ENCODE measurements around the gene ADCY1.
"Not testable (repeated sequence)": the region's sequence is repeated elsewhere in the genome, so short reads cannot be mapped to it uniquely, and the experiment has no call there.

The ADCY1 gene

GRCh38 chr7:45718464-45719330 lies 144.5 kb downstream of the ADCY1 start:
- Histone ChIP-seq H3K4me1 (ENCODE audit: insufficient read depth, insufficient read length) (no peaks in the 10 kb centered on the region), H3K4me3 (ENCODE audit: insufficient read length, low read depth) (no peak overlapping the region), H3K9ac (ENCODE audit: insufficient read length, low read depth) (no peak overlapping the region), H3K9me3 (ENCODE audit: insufficient read depth, low read length) (no peaks in the 10 kb centered on the region), H3K36me3 (ENCODE audit: insufficient read depth, insufficient read length, low read length) (peaks cover 6% of the 10 kb centered on the region), H3K27me3 (ENCODE audit: insufficient read depth, insufficient read length) (no peaks in the 10 kb centered on the region)
- TF ChIP-seq ZNF274 (IDR thresholded peaks at IDR 0.05; ENCODE audit: low read depth, low read length): no peak
- no peak for TF ChIP-seq SUZ12 (IDR thresholded peaks at IDR 0.05; ENCODE audit: extremely low read depth, insufficient read depth, insufficient read length)
- TF ChIP-seq YY1 (IDR thresholded peaks at IDR 0.05; ENCODE audit: insufficient read depth, insufficient read length): no peak
- no peak for DNase-seq (ENCODE audit: low read depth, low spot score)

GRCh38 chr7:45720989-45721388 lies 146.8 kb downstream of the ADCY1 start:
- Histone ChIP-seq H3K9ac (ENCODE audit: insufficient read length, low read depth) (no peak overlapping the region), H3K36me3 (ENCODE audit: insufficient read depth, insufficient read length, low read length) (peaks cover 21% of the 10 kb centered on the region), H3K9me3 (ENCODE audit: insufficient read depth, low read length) (no peaks in the 10 kb centered on the region), H3K4me1 (ENCODE audit: insufficient read depth, insufficient read length) (no peaks in the 10 kb centered on the region), H3K4me3 (ENCODE audit: insufficient read length, low read depth) (no peak overlapping the region), H3K27me3 (ENCODE audit: insufficient read depth, insufficient read length) (no peaks in the 10 kb centered on the region)
- TF ChIP-seq SUZ12 (IDR thresholded peaks at IDR 0.05; ENCODE audit: extremely low read depth, insufficient read depth, insufficient read length) (no peak), YY1 (IDR thresholded peaks at IDR 0.05; ENCODE audit: insufficient read depth, insufficient read length) (no peak), ZNF274 (IDR thresholded peaks at IDR 0.05; ENCODE audit: low read depth, low read length) (no peak)
- DNase-seq (ENCODE audit: low read depth, low spot score): no peak

- H3K4me1 ChIP-seq (ENCODE audit: insufficient read depth, insufficient read length): no peaks in the 10 kb centered on the region
- TF ChIP-seq YY1 (IDR thresholded peaks at IDR 0.05; ENCODE audit: insufficient read depth, insufficient read length) (no peak), SUZ12 (IDR thresholded peaks at IDR 0.05; ENCODE audit: extremely low read depth, insufficient read depth, insufficient read length) (no peak), ZNF274 (IDR thresholded peaks at IDR 0.05; ENCODE audit: low read depth, low read length) (no peak)
- H3K27me3 ChIP-seq (ENCODE audit: insufficient read depth, insufficient read length): no peaks in the 10 kb centered on the region
- peaks cover 3% of the 10 kb centered on the region; the same call in 1 of the 2 replicates for H3K9me3 ChIP-seq (ENCODE audit: insufficient read depth, low read length)
- peaks cover 28% of the 10 kb centered on the region for H3K36me3 ChIP-seq (ENCODE audit: insufficient read depth, insufficient read length, low read length)
- H3K9ac ChIP-seq (ENCODE audit: insufficient read length, low read depth): no peak overlapping the region
- H3K4me3 ChIP-seq (ENCODE audit: insufficient read length, low read depth): no peak overlapping the region
- no peak for DNase-seq (ENCODE audit: low read depth, low spot score)
These were observed 147.8 kb downstream of the ADCY1 start for GRCh38 chr7:45721686-45722598.

- H3K9ac ChIP-seq (ENCODE audit: insufficient read length, low read depth); H3K4me1 ChIP-seq (ENCODE audit: insufficient read depth, insufficient read length); H3K4me3 ChIP-seq (ENCODE audit: insufficient read length, low read depth); DNase-seq (ENCODE audit: low read depth, low spot score); H3K27me3 ChIP-seq (ENCODE audit: insufficient read depth, insufficient read length); H3K9me3 ChIP-seq (ENCODE audit: insufficient read depth, low read length): not testable (repeated sequence)
- peaks cover 45% of the 10 kb centered on the region for H3K36me3 ChIP-seq (ENCODE audit: insufficient read depth, insufficient read length, low read length)
These were observed 151.1 kb downstream of the ADCY1 start for GRCh38 chr7:45725231-45725630.

- TF ChIP-seq ZNF274 (IDR thresholded peaks at IDR 0.05; ENCODE audit: low read depth, low read length) (no peak), SUZ12 (IDR thresholded peaks at IDR 0.05; ENCODE audit: extremely low read depth, insufficient read depth, insufficient read length) (no peak), YY1 (IDR thresholded peaks at IDR 0.05; ENCODE audit: insufficient read depth, insufficient read length) (no peak)
- no peak overlapping the region for H3K4me3 ChIP-seq (ENCODE audit: insufficient read length, low read depth)
- peaks cover 5% of the 10 kb centered on the region; the same call in 1 of the 2 replicates for H3K9me3 ChIP-seq (ENCODE audit: insufficient read depth, low read length)
- no peak for DNase-seq (ENCODE audit: low read depth, low spot score)
- H3K9ac ChIP-seq (ENCODE audit: insufficient read length, low read depth): no peak overlapping the region
- no peaks in the 10 kb centered on the region for H3K4me1 ChIP-seq (ENCODE audit: insufficient read depth, insufficient read length)
- peaks cover 45% of the 10 kb centered on the region for H3K36me3 ChIP-seq (ENCODE audit: insufficient read depth, insufficient read length, low read length)
- H3K27me3 ChIP-seq (ENCODE audit: insufficient read depth, insufficient read length): no peaks in the 10 kb centered on the region
These were observed 152.7 kb downstream of the ADCY1 start for GRCh38 chr7:45726883-45727282.

- not testable (repeated sequence) for H3K9me3 ChIP-seq (ENCODE audit: insufficient read depth, low read length); H3K9ac ChIP-seq (ENCODE audit: insufficient read length, low read depth); DNase-seq (ENCODE audit: low read depth, low spot score); H3K4me3 ChIP-seq (ENCODE audit: insufficient read length, low read depth); H3K27me3 ChIP-seq (ENCODE audit: insufficient read depth, insufficient read length); H3K4me1 ChIP-seq (ENCODE audit: insufficient read depth, insufficient read length)
- peaks cover 22% of the 10 kb centered on the region for H3K36me3 ChIP-seq (ENCODE audit: insufficient read depth, insufficient read length, low read length)
These were observed 157.7 kb downstream of the ADCY1 start for GRCh38 chr7:45731692-45732443.

- not testable (repeated sequence) for H3K9me3 ChIP-seq (ENCODE audit: insufficient read depth, low read length); H3K27me3 ChIP-seq (ENCODE audit: insufficient read depth, insufficient read length); DNase-seq (ENCODE audit: low read depth, low spot score); H3K4me3 ChIP-seq (ENCODE audit: insufficient read length, low read depth); H3K4me1 ChIP-seq (ENCODE audit: insufficient read depth, insufficient read length); H3K9ac ChIP-seq (ENCODE audit: insufficient read length, low read depth)
- H3K36me3 ChIP-seq (ENCODE audit: insufficient read depth, insufficient read length, low read length): peaks cover 14% of the 10 kb centered on the region
These were observed 164.8 kb downstream of the ADCY1 start for GRCh38 chr7:45738920-45739319.

GRCh38 chr7:45740573-45740972 lies 166.4 kb downstream of the ADCY1 start:
- H3K4me3 ChIP-seq (ENCODE audit: insufficient read length, low read depth); H3K4me1 ChIP-seq (ENCODE audit: insufficient read depth, insufficient read length); DNase-seq (ENCODE audit: low read depth, low spot score); H3K9me3 ChIP-seq (ENCODE audit: insufficient read depth, low read length); H3K9ac ChIP-seq (ENCODE audit: insufficient read length, low read depth); H3K27me3 ChIP-seq (ENCODE audit: insufficient read depth, insufficient read length): not testable (repeated sequence)
- H3K36me3 ChIP-seq (ENCODE audit: insufficient read depth, insufficient read length, low read length): peaks cover 13% of the 10 kb centered on the region

GRCh38 chr7:45748976-45749375 lies 174.8 kb downstream of the ADCY1 start:
- not testable (repeated sequence) for DNase-seq (ENCODE audit: low read depth, low spot score); H3K4me3 ChIP-seq (ENCODE audit: insufficient read length, low read depth); H3K9ac ChIP-seq (ENCODE audit: insufficient read length, low read depth); H3K9me3 ChIP-seq (ENCODE audit: insufficient read depth, low read length); H3K4me1 ChIP-seq (ENCODE audit: insufficient read depth, insufficient read length); H3K27me3 ChIP-seq (ENCODE audit: insufficient read depth, insufficient read length)
- peaks cover 28% of the 10 kb centered on the region for H3K36me3 ChIP-seq (ENCODE audit: insufficient read depth, insufficient read length, low read length)

GRCh38 chr7:45751352-45751751 lies 177.2 kb downstream of the ADCY1 start:
- DNase-seq (ENCODE audit: low read depth, low spot score); H3K4me1 ChIP-seq (ENCODE audit: insufficient read depth, insufficient read length); H3K27me3 ChIP-seq (ENCODE audit: insufficient read depth, insufficient read length); H3K9ac ChIP-seq (ENCODE audit: insufficient read length, low read depth); H3K4me3 ChIP-seq (ENCODE audit: insufficient read length, low read depth); H3K9me3 ChIP-seq (ENCODE audit: insufficient read depth, low read length): not testable (repeated sequence)
- peaks cover 21% of the 10 kb centered on the region for H3K36me3 ChIP-seq (ENCODE audit: insufficient read depth, insufficient read length, low read length)

Data from NT2/D1 (cell line).